ENCODE results near the gene KRT31.

- TF ChIP-seq EP300 (IDR thresholded peaks at IDR 0.05) (no peak), CTCF (IDR thresholded peaks at IDR 0.05) (no peak), POLR2A (IDR thresholded peaks at IDR 0.05; ENCODE audit: low read depth) (no peak), POLR2AphosphoS5 (IDR thresholded peaks at IDR 0.05) (no peak)
Observed at GRCh38 chr17:41417576-41418015, 20.2 kb upstream of the KRT31 start.

All from esophagus muscularis mucosa (tissue), 4 donors.